GM18867 (cell line): ENCODE results near the gene GRIK1.

Source experiments
- ATAC-seq: cut with Tn5 transposase; IDR thresholded peaks from one replicate; pipeline ENCODE4 v1.9.1; 2021; ENCODE audit warnings: mild to moderate bottlenecking, moderate library complexity; ENCODE audit not compliant: unreplicated experiment

The GRIK1 gene

GRCh38 chr21:29496337-29496736 is 443.5 kb downstream of the GRIK1 start:
- no peak for ATAC-seq

DNA sequence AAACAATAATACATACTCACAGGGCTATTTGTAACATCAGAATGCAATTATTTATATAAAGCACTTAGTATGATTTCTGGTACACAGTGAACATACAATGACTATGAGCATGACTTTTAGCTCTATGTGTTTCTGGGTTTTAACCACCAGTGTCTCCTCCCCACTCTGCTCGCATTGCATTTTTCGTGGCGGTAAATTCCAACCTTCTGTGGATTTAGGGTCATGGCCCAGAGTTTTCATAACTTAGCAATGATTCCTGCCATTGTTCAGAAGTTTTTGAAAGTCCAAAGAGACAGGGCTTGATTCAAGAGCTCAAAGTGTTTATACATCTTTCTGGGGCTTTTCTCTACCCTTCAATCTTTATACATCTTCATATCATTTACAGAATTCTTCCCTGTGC is 449.8 kb downstream of the GRIK1 start:
- no peak for ATAC-seq

DNA sequence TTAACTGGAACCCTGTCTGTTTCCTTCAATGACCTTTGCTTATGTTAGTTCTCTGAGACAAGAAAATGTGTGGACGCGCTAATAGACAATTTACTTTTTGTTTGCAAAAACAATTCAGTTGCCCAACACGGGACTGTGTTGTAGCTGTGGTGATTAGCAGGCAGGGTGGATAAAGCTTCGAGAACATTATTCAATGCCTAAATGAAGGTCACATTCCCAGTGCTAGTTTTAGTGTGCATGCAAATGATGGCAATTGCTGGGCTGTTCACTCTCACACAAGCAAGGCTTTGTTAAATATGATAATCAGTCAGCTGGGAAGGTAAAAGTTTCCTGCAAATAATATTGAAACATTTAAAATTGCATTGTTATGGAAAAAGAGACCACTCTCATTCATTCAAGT is 452.6 kb downstream of the GRIK1 start:
- ATAC-seq = no peak
